IMR-90 (cell line): ENCODE measurements around the gene CHAT. TPM values are rescaled to one million over a fixed set of nuclear protein-coding genes. Genes with fewer than 3 reads are reported as not detected.
A peak's percentile ranks its signal among the peaks of the same experiment; 100 is the strongest.

ENCODE experiments used
- ATAC-seq: fragments of 200-7000 bp; cut with Tn5 transposase; 2 replicates; pipeline ENCODE4 v1.9.1; 2020; ENCODE audit warnings: low read depth, mild to moderate bottlenecking, moderate library complexity
- BruUV-seq: library from RNA; stranded (reverse); fragments of 400-500 nt; replicated peaks from 2 replicates; lab custom pipeline; 2021; lab: Mats Ljungman, UMichigan
- CTCF ChIA-PET: fragments of 300-600 bp; formaldehyde crosslinking; extraction: SDS; loops from one replicate; lab custom pipeline; 2021; ENCODE audit warnings: antibody characterized with exemption; lab: Yijun Ruan, JAX
- POLR2A ChIA-PET: fragments of 300-600 bp; sonication (Branson Sonifier 250); formaldehyde crosslinking; loops from one replicate; lab custom pipeline; 2022; ENCODE audit warnings: antibody characterized with exemption; ENCODE audit not compliant: unreplicated experiment; lab: Charles Lee
- DNase-seq: peaks from one replicate; pipeline ENCODE4 v3.0.0; 2013
- H2AFZ ChIP-seq: replicated peaks from 2 replicates; pipeline ENCODE3; 2013; ENCODE audit warnings: low read length, mild to moderate bottlenecking; ENCODE audit not compliant: poor library complexity
- H2AK5ac ChIP-seq: 2 replicates; pipeline ENCODE4 v1.6.1; 2013; ENCODE audit warnings: low read depth, low read length, inconsistent platforms
- H2AK9ac ChIP-seq: replicated peaks from 2 replicates; pipeline ENCODE3; 2013; ENCODE audit warnings: mild to moderate bottlenecking, low read depth, low read length, moderate library complexity; ENCODE audit not compliant: poor library complexity
- H2BK120ac ChIP-seq: 2 replicates; pipeline ENCODE4 v1.6.1; 2013; ENCODE audit warnings: low read depth, low read length, inconsistent platforms
- H2BK15ac ChIP-seq: 3 replicates; pipeline ENCODE4 v1.6.1; 2013; ENCODE audit warnings: low read depth, low read length, inconsistent platforms
- H2BK20ac ChIP-seq: 2 replicates; pipeline ENCODE4 v1.6.1; 2013; ENCODE audit warnings: low read depth, mild to moderate bottlenecking, inconsistent platforms, low read length, moderate library complexity
- H2BK5ac ChIP-seq: 2 replicates; pipeline ENCODE4 v1.6.1; 2013; ENCODE audit warnings: mild to moderate bottlenecking, low read depth, low read length, inconsistent platforms; ENCODE audit not compliant: poor library complexity, severe bottlenecking
- H3K14ac ChIP-seq: replicated peaks from 2 replicates; pipeline ENCODE4 v1.6.1; 2013; ENCODE audit warnings: low read depth, low read length, inconsistent platforms
- H3K18ac ChIP-seq: 2 replicates; pipeline ENCODE4 v1.6.1; 2013; ENCODE audit warnings: low read depth, low read length, control low read depth
- H3K23ac ChIP-seq: 2 replicates; pipeline ENCODE4 v1.6.1; 2013; ENCODE audit warnings: low read depth, low read length, inconsistent platforms
- H3K27ac ChIP-seq: 2 replicates; pipeline ENCODE4 v1.5.1; 2013; ENCODE audit warnings: mild to moderate bottlenecking, control low read depth, low read length; ENCODE audit not compliant: insufficient read depth
- H3K27me3 ChIP-seq: 2 replicates; pipeline ENCODE4 v1.6.1; 2013; ENCODE audit warnings: low read length; ENCODE audit not compliant: control insufficient read depth, insufficient read depth
- H3K36me3 ChIP-seq: 2 replicates; pipeline ENCODE4 v1.6.1; 2013; ENCODE audit warnings: low read length, mixed read lengths; ENCODE audit not compliant: control insufficient read depth, insufficient read depth
- H3K4ac ChIP-seq: 2 replicates; pipeline ENCODE4 v1.6.1; 2013; ENCODE audit warnings: low read depth, low read length, inconsistent platforms
- H3K4me1 ChIP-seq: 2 replicates; pipeline ENCODE4 v1.6.1; 2013; ENCODE audit warnings: low read length, mixed read lengths; ENCODE audit not compliant: control insufficient read depth, insufficient read depth
- H3K4me2 ChIP-seq: 2 replicates; pipeline ENCODE4 v1.6.1; 2013; ENCODE audit warnings: low read depth, mild to moderate bottlenecking, control low read depth, low read length, moderate library complexity
- H3K4me3 ChIP-seq: 2 replicates; pipeline ENCODE4 v1.5.1; 2013; ENCODE audit warnings: low read depth, mild to moderate bottlenecking, control low read depth, low read length, moderate library complexity; ENCODE audit not compliant: insufficient read depth
- H3K56ac ChIP-seq: 2 replicates; pipeline ENCODE4 v1.6.1; 2013; ENCODE audit warnings: low read length, inconsistent platforms; ENCODE audit not compliant: insufficient read depth; ENCODE audit errors: extremely low read depth
- H3K79me1 ChIP-seq, 2 experiments: 2 replicates each; pipeline ENCODE4 v1.6.1; 2013; ENCODE audit warnings: low read length in 2 of 2, inconsistent platforms in 1 of 2, low read depth in 1 of 2
- H3K9ac ChIP-seq: 2 replicates; pipeline ENCODE4 v1.6.1; 2013; ENCODE audit warnings: low read depth, low read length, control low read depth
- H3K9me1 ChIP-seq: 2 replicates; pipeline ENCODE4 v1.6.1; 2013; ENCODE audit warnings: low read length, inconsistent platforms; ENCODE audit not compliant: insufficient read depth
- H3K9me3 ChIP-seq: 2 replicates; pipeline ENCODE4 v1.6.1; 2013; ENCODE audit warnings: low read length; ENCODE audit not compliant: control insufficient read depth, insufficient read depth
- H4K20me1 ChIP-seq: 2 replicates; pipeline ENCODE4 v1.6.1; 2013; ENCODE audit warnings: low read length, inconsistent platforms; ENCODE audit not compliant: insufficient read depth
- H4K5ac ChIP-seq: 2 replicates; pipeline ENCODE4 v1.6.1; 2013; ENCODE audit warnings: mild to moderate bottlenecking, low read depth, low read length, control low read depth
- H4K8ac ChIP-seq, 2 experiments: 2 replicates each; pipeline ENCODE4 v1.6.1; 2013; ENCODE audit warnings: low read depth in 2 of 2, low read length in 2 of 2, control low read depth in 1 of 2, inconsistent platforms in 1 of 2
- H4K91ac ChIP-seq: 2 replicates; pipeline ENCODE4 v1.6.1; 2013; ENCODE audit warnings: low read depth, low read length, inconsistent platforms; ENCODE audit not compliant: insufficient read depth
- CEBPB ChIP-seq: IDR thresholded peaks from 2 replicates; pipeline ENCODE4 v1.6.1; 2012; ENCODE audit warnings: low read depth, low read length, improper control_type of control experiment
- CHD1 ChIP-seq: IDR thresholded peaks from 2 replicates; pipeline ENCODE4 v1.6.1; 2012; ENCODE audit warnings: low read depth, low read length, improper control_type of control experiment
- FOS ChIP-seq: fragments of 150-350 bp; IDR thresholded peaks from 2 replicates; pipeline ENCODE4 v1.6.1; 2016; ENCODE audit warnings: low read depth, low read length
- MAFK ChIP-seq: IDR thresholded peaks from 2 replicates; pipeline ENCODE4 v1.6.1; 2012; ENCODE audit warnings: low read depth, low read length, improper control_type of control experiment
- MAZ ChIP-seq: IDR thresholded peaks from 2 replicates; pipeline ENCODE4 v1.6.1; 2012; ENCODE audit warnings: low read depth, mild to moderate bottlenecking, low read length, improper control_type of control experiment, moderate library complexity, borderline replicate concordance
- MXI1 ChIP-seq: IDR thresholded peaks from 2 replicates; pipeline ENCODE4 v1.6.1; 2012; ENCODE audit warnings: low read depth, mild to moderate bottlenecking, low read length, moderate library complexity, borderline replicate concordance
- NFE2L2 ChIP-seq: fragments of 150-350 bp; IDR thresholded peaks from 2 replicates; pipeline ENCODE4 v1.6.1; 2016; ENCODE audit warnings: low read depth, mild to moderate bottlenecking, low read length
- RAD21 ChIP-seq: IDR thresholded peaks from 2 replicates; pipeline ENCODE4 v1.6.1; 2012; ENCODE audit warnings: low read length, improper control_type of control experiment
- RCOR1 ChIP-seq: IDR thresholded peaks from 2 replicates; pipeline ENCODE4 v1.6.1; 2012; ENCODE audit warnings: mild to moderate bottlenecking, low read length, improper control_type of control experiment; ENCODE audit not compliant: insufficient replicate concordance
- RFX5 ChIP-seq: IDR thresholded peaks from 2 replicates; pipeline ENCODE4 v1.8.0; 2012; ENCODE audit warnings: low read depth, mild to moderate bottlenecking, low read length, moderate library complexity
- SMC3 ChIP-seq: fragments of 150-350 bp; IDR thresholded peaks from 2 replicates; pipeline ENCODE4 v1.6.1; 2016; ENCODE audit warnings: low read depth, mild to moderate bottlenecking, antibody characterized with exemption, low read length, moderate library complexity
- USF2 ChIP-seq: fragments of 150-350 bp; IDR thresholded peaks from 2 replicates; pipeline ENCODE4 v1.6.1; 2017; ENCODE audit warnings: mild to moderate bottlenecking, antibody characterized with exemption, low read length, low read depth
- WGBS, 2 experiments: methylation state at CpG; one replicate each; pipeline versions ENCODE4 v1.1.5 to v1.1.7; 2013; ENCODE audit warnings: missing lambda C conversion rate in 2 of 2; ENCODE audit not compliant: insufficient read length in 1 of 2; ENCODE audit errors: extremely low coverage in 2 of 2; 5-methylcytosine and 5-hydroxymethylcytosine counted together
- dilution Hi-C: fragments of 300-500 bp; cut with HindIII; formaldehyde crosslinking; loops from one replicate; pipeline ENCODE4 v1.14.3; 2018; ENCODE audit warnings: low sequenced_read_pairs; ENCODE audit not compliant: unreplicated experiment
- in situ Hi-C: fragments of 300-500 bp; cut with MboI; formaldehyde crosslinking; loops from 3 replicates; pipeline ENCODE4 v1.14.3; 2019; ENCODE audit warnings: low sequenced_read_pairs, inconsistent platforms, mixed read lengths
- intact Hi-C: fragments of 100-400 bp; cut with micrococcal nuclease; formaldehyde crosslinking; loops from 2 replicates; pipeline ENCODE4 v1.10.0; 2022
- polyA plus RNA-seq, 3 experiments: library from polyadenylated mRNA; depleted of rRNA; stranded (reverse); fragments of >200 nt; gene quantifications; 2 replicates each; pipeline ENCODE4 v1.2.3, GENCODE V29; 2012; ENCODE audit warnings: low replicate concordance in 1 of 3
- total RNA-seq: library from RNA; depleted of rRNA; stranded (reverse); fragments of >200 nt; gene quantifications from 2 replicates; pipeline ENCODE4 v1.2.3, GENCODE V29; 2012

Gene CHAT
- total and polyA plus RNA-seq, 2 of the 4 experiments (the other 2 are of a cell fraction), result not detected

- no peak overlapping the region for H3K56ac ChIP-seq
- no peak overlapping the region for H2BK5ac ChIP-seq
- H2AFZ ChIP-seq, result no peak overlapping the region
- intact Hi-C loops (loop anchor here (5.0 kb wide), 1 partner anchor 157 kb away; the partner anchor contains the start of gene OGDHL), in situ Hi-C loops (no loop called here), dilution Hi-C loops (no loop called here)
- no peaks in the 10 kb centered on the region for H3K79me1 ChIP-seq
- H2BK15ac ChIP-seq, result no peak overlapping the region
- no peak for TF ChIP-seq MAFK
- TF ChIP-seq SMC3, result no peak
- no peak for TF ChIP-seq RFX5
- TF ChIP-seq MXI1, result no peak
- no peak for TF ChIP-seq USF2
- TF ChIP-seq FOS, result no peak
- TF ChIP-seq CEBPB, result no peak
- no peak for TF ChIP-seq NFE2L2
- no peak for TF ChIP-seq MAZ
- TF ChIP-seq RAD21, result no peak
- TF ChIP-seq RCOR1, result no peak
- no peak for TF ChIP-seq CHD1
- peaks cover 38% of the 10 kb centered on the region for H3K27me3 ChIP-seq
- no peaks in the 10 kb centered on the region for H3K9me3 ChIP-seq
- H4K20me1 ChIP-seq, result no peaks in the 10 kb centered on the region
- CTCF ChIA-PET, result no interaction called here
- H3K9me1 ChIP-seq, result no peaks in the 10 kb centered on the region; the same call in 1 of the 2 replicates
- H3K4me2 ChIP-seq, result no peak overlapping the region
- H2AK5ac ChIP-seq, result no peak overlapping the region
- no peak overlapping the region for H2BK120ac ChIP-seq
- ATAC-seq (no peak), DNase-seq (no peak)
- H3K27ac ChIP-seq, result no peak overlapping the region
- H4K5ac ChIP-seq, result no peak overlapping the region
- no peak overlapping the region for H3K9ac ChIP-seq
- H4K8ac ChIP-seq, result no peak overlapping the region
- no peak overlapping the region for H3K14ac ChIP-seq
- H3K18ac ChIP-seq, result no peak overlapping the region
- no TSS peak for BruUV-seq
- 66% methylated on average over 3 of the region's 6 CpGs; no CpG with 5 or more reads in 1 of the 2 experiments for WGBS, 2 experiments
- H2AK9ac ChIP-seq, result peak overlapping the region; percentile 52
- H3K4me1 ChIP-seq, result peaks cover 2% of the 10 kb centered on the region; the same call in 1 of the 2 replicates
- POLR2A ChIA-PET, result no interaction called here
- H3K4ac ChIP-seq, result no peak overlapping the region
- H3K36me3 ChIP-seq, result no peaks in the 10 kb centered on the region
- no peak overlapping the region for H3K4me3 ChIP-seq
- no peak overlapping the region for H2BK20ac ChIP-seq
- H4K91ac ChIP-seq, result no peak overlapping the region
- H3K23ac ChIP-seq, result no peak overlapping the region
These were observed 8.5 kb upstream of the CHAT start for GRCh38 chr10:49605216-49605938.
